Loucy (cell line): ENCODE measurements around the gene ABCB1.

Experiments used
- H2AFZ ChIP-seq: fragments of 200-600 bp; sonication (generic); 2 replicates; pipeline ENCODE4 v1.6.0; 2016; ENCODE audit warnings: antibody characterized with exemption, mild to moderate bottlenecking, low read length, moderate library complexity
- H3F3A ChIP-seq: fragments of 200-600 bp; 2 replicates; pipeline ENCODE4 v1.6.0; 2016; ENCODE audit warnings: antibody characterized with exemption, low read depth, mild to moderate bottlenecking
- H3K27me3 ChIP-seq: fragments of 200-600 bp; sonication (generic); 2 replicates; pipeline ENCODE4 v1.6.1; 2014; ENCODE audit warnings: low read length, mild to moderate bottlenecking; ENCODE audit not compliant: insufficient read depth, poor library complexity, severe bottlenecking
- H3K36me3 ChIP-seq: fragments of 200-600 bp; sonication (generic); 2 replicates; pipeline ENCODE4 v1.6.1; 2016; ENCODE audit warnings: low read length; ENCODE audit not compliant: insufficient read depth
- H3K4me1 ChIP-seq: fragments of 200-600 bp; sonication (generic); 2 replicates; pipeline ENCODE4 v1.5.1; 2014; ENCODE audit warnings: low read length, mild to moderate bottlenecking; ENCODE audit not compliant: insufficient read depth, poor library complexity, severe bottlenecking
- H3K4me2 ChIP-seq: fragments of 200-600 bp; sonication (generic); 2 replicates; pipeline ENCODE4 v1.6.0; 2014; ENCODE audit warnings: antibody characterized with exemption, low read length, low read depth, mild to moderate bottlenecking; ENCODE audit not compliant: poor library complexity, severe bottlenecking
- H3K4me3 ChIP-seq: fragments of 200-600 bp; sonication (generic); 2 replicates; pipeline ENCODE4 v1.5.1; 2014; ENCODE audit warnings: low read length, mild to moderate bottlenecking, mixed read lengths; ENCODE audit not compliant: poor library complexity, severe bottlenecking
- H3K79me2 ChIP-seq: fragments of 200-600 bp; sonication (generic); 2 replicates; pipeline ENCODE4 v1.6.1; 2014; ENCODE audit warnings: low read length; ENCODE audit not compliant: insufficient read depth
- H3K9ac ChIP-seq: fragments of 200-600 bp; sonication (generic); 2 replicates; pipeline ENCODE4 v1.6.0; 2014; ENCODE audit warnings: mild to moderate bottlenecking, low read depth, low read length, moderate library complexity; ENCODE audit not compliant: poor library complexity, severe bottlenecking
- H3K9me2 ChIP-seq: fragments of 200-600 bp; sonication (generic); replicated peaks from 2 replicates; pipeline ENCODE4 v1.6.1; 2016; ENCODE audit warnings: low read depth, low read length, mixed read lengths
- H3K9me3 ChIP-seq: fragments of 200-600 bp; sonication (generic); 2 replicates; pipeline ENCODE4 v1.6.1; 2014; ENCODE audit warnings: mild to moderate bottlenecking, antibody characterized with exemption, low read length, low read depth; ENCODE audit not compliant: insufficient read depth
- H4K20me1 ChIP-seq: fragments of 200-600 bp; sonication (generic); 2 replicates; pipeline ENCODE4 v1.6.0; 2014; ENCODE audit warnings: antibody characterized with exemption, low read length, mild to moderate bottlenecking; ENCODE audit not compliant: insufficient read depth, poor library complexity, severe bottlenecking
- EZH2phosphoT487 ChIP-seq: fragments of 200-600 bp; IDR thresholded peaks from 2 replicates; pipeline ENCODE4 v1.6.1; 2018; ENCODE audit warnings: antibody characterized with exemption, mild to moderate bottlenecking, moderate library complexity, borderline replicate concordance
- TF ChIP-seq, protein P1 (sequence below): fragments of 200-600 bp; sonication (generic); conservative IDR thresholded peaks from 2 replicates; pipeline ENCODE4 v1.5.1; 2014; ENCODE audit warnings: mild to moderate bottlenecking, antibody characterized with exemption, low read length

Gene ABCB1

DNA sequence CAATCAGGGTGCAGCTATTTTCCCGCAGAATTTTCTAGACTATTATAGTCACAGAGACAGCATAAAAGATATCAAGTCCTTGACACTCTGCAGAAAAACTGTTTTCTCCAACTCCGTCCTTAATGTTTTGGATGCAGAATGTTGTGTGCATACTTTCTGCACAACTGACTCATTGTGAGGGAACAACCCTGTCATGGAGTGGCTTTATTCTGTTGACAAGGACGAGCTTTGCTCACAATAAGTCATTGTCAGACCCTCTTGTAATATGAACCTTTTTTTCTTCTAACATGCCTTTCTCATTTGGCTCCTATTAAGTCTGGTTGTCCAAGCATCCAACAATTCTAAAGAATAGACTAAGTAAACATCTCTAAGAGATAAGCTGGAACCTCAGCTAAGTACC, 142.5 kb downstream of the ABCB1 start:
- Histone ChIP-seq H3K79me2 (no peaks in the 10 kb centered on the region), H3K4me1 (no peaks in the 10 kb centered on the region), H3K36me3 (no peaks in the 10 kb centered on the region), H3K4me3 (no peak overlapping the region), H2AFZ (no peak overlapping the region), H3K9ac (no peak overlapping the region), H3K27me3 (no peaks in the 10 kb centered on the region), H3K9me2 (no peaks in the 10 kb centered on the region), H3K9me3 (no peaks in the 10 kb centered on the region), H3K4me2 (no peak overlapping the region), H4K20me1 (no peaks in the 10 kb centered on the region), H3F3A (no peaks in the 10 kb centered on the region)
- TF ChIP-seq, protein P1, sequence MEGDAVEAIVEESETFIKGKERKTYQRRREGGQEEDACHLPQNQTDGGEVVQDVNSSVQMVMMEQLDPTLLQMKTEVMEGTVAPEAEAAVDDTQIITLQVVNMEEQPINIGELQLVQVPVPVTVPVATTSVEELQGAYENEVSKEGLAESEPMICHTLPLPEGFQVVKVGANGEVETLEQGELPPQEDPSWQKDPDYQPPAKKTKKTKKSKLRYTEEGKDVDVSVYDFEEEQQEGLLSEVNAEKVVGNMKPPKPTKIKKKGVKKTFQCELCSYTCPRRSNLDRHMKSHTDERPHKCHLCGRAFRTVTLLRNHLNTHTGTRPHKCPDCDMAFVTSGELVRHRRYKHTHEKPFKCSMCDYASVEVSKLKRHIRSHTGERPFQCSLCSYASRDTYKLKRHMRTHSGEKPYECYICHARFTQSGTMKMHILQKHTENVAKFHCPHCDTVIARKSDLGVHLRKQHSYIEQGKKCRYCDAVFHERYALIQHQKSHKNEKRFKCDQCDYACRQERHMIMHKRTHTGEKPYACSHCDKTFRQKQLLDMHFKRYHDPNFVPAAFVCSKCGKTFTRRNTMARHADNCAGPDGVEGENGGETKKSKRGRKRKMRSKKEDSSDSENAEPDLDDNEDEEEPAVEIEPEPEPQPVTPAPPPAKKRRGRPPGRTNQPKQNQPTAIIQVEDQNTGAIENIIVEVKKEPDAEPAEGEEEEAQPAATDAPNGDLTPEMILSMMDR: no peak
- TF ChIP-seq EZH2phosphoT487: no peak

DNA sequence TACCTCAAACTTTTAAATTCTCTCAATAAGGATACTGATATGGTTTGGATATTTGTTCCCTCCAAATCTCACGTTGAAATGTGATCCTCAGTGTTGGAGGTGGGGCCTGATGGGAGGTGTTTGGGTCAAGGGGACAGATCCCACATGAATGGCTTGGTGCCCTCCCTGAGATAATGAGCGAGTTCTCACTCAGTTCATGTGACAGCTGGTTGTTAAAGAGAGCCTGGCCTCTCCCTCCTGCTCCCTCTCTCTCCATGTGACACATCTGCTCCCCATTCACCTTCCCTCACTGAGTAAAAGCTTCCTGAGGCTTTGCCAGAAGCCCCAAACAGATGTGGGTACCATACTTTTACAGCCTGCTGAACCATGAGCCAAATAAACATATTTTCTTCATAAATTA, 144.4 kb downstream of the ABCB1 start:
- Histone ChIP-seq H3K4me3 (no peak overlapping the region), H2AFZ (no peak overlapping the region), H3K36me3 (no peaks in the 10 kb centered on the region), H3K4me2 (no peak overlapping the region), H3K9ac (no peak overlapping the region), H3K27me3 (no peaks in the 10 kb centered on the region), H3F3A (no peaks in the 10 kb centered on the region), H3K4me1 (no peaks in the 10 kb centered on the region), H3K9me2 (no peaks in the 10 kb centered on the region), H3K79me2 (no peaks in the 10 kb centered on the region), H3K9me3 (no peaks in the 10 kb centered on the region), H4K20me1 (no peaks in the 10 kb centered on the region)
- TF ChIP-seq EZH2phosphoT487: no peak
- TF ChIP-seq, protein P1: no peak
